UCSD-AML1 (cell line): ENCODE measurements around the gene PPP1R37.
A peak's percentile ranks its signal among the peaks of the same experiment; 100 is the strongest.

Experiments
- DNase-seq: peaks from one replicate; lab custom pipeline; 2025; ENCODE audit not compliant: unreplicated experiment; lab: John Stamatoyannopoulos, UW

Gene PPP1R37

GRCh38 chr19:45151821-45152503 is 59.0 kb downstream of the PPP1R37 start:
- no peak for DNase-seq

- DNase-seq = no peak
Measured at GRCh38 chr19:45152504-45153338, 59.7 kb downstream of the PPP1R37 start.

- DNase-seq = no peak
Measured at GRCh38 chr19:45153339-45154063, 60.5 kb downstream of the PPP1R37 start.

GRCh38 chr19:45154064-45154827 is 61.3 kb downstream of the PPP1R37 start:
- DNase-seq = no peak

GRCh38 chr19:45156011-45156630 is 63.1 kb downstream of the PPP1R37 start:
- no peak for DNase-seq

GRCh38 chr19:45156751-45157150 is 63.8 kb downstream of the PPP1R37 start:
- no peak for DNase-seq

GRCh38 chr19:45158503-45159209 is 65.7 kb downstream of the PPP1R37 start:
- DNase-seq = peak; percentile 36

GRCh38 chr19:45159210-45159970 is 66.4 kb downstream of the PPP1R37 start:
- no peak for DNase-seq

- DNase-seq = no peak
Measured at GRCh38 chr19:45159971-45160324, 67.0 kb downstream of the PPP1R37 start.

- no peak for DNase-seq
Measured at GRCh38 chr19:45160870-45161737, 68.1 kb downstream of the PPP1R37 start, which contains the start of gene NKPD1. NKPD1 (minus strand) TSS chr19:45160982; CDS start chr19:45160150, 832 bp downstream.

GRCh38 chr19:45161738-45162607 is 69.0 kb downstream of the PPP1R37 start:
- DNase-seq = no peak

GRCh38 chr19:45162608-45163143 is 69.7 kb downstream of the PPP1R37 start:
- DNase-seq = no peak

- no peak for DNase-seq
Measured at GRCh38 chr19:45163156-45163555, 70.2 kb downstream of the PPP1R37 start.

GRCh38 chr19:45163751-45164460 is 70.9 kb downstream of the PPP1R37 start:
- no peak for DNase-seq

GRCh38 chr19:45164577-45165335 is 71.8 kb downstream of the PPP1R37 start:
- DNase-seq = peak; percentile 88
